ENCODE results near the gene SHOC2.
"Not testable (repeated sequence)": the region's sequence is repeated elsewhere in the genome, so short reads cannot be mapped to it uniquely, and the experiment has no call there.

The SHOC2 gene

DNA sequence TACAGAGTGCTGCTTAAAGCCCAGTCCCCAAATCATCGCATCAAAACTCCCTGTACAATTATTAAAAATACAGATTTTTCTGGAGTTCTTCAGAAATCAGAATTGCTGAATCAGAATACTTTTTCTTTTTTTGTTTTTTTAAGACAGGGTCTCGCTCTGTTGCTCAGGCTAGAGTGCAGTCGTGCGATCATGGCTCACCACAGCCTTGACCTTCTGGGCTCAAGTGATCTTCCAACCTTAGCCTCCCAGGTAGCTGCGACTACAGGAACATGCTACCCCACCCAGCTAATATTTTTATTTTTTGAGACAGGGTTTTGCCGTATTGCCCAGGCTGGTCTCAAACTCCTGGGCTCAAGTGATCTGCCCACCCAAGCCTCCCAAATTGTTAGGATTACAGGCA, 4.4 kb upstream of the SHOC2 start:
- Histone ChIP-seq H3K27me3 (ENCODE audit: insufficient read depth, low read length) (no peaks in the 10 kb centered on the region), H3K27ac (ENCODE audit: low read depth, low read length, poor library complexity, severe bottlenecking) (no peak overlapping the region), H3K4me1 (ENCODE audit: insufficient read depth, low read length, severe bottlenecking) (peaks cover 29% of the 10 kb centered on the region), H3K4me3 (ENCODE audit: low read depth, low read length, poor library complexity, severe bottlenecking) (no peak overlapping the region), H3K9me3 (ENCODE audit: low read length) (no peaks in the 10 kb centered on the region), H2AFZ (ENCODE audit: low read length) (no peak overlapping the region), H3K79me2 (ENCODE audit: insufficient read depth, low read length) (no peaks in the 10 kb centered on the region), H3K9me2 (ENCODE audit: low read depth, low read length) (no peaks in the 10 kb centered on the region), H4K20me1 (ENCODE audit: insufficient read depth, low read length) (no peaks in the 10 kb centered on the region), H3F3A (ENCODE audit: insufficient read depth, low read length) (0 out of 2 replicates have a peak, but pooled peaks cover 7% of the 10 kb centered on the region), H3K9ac (ENCODE audit: low read length) (no peak overlapping the region), H3K36me3 (ENCODE audit: insufficient read depth, low read length) (no peaks in the 10 kb centered on the region), H3K4me2 (ENCODE audit: low read length) (no peak overlapping the region)
- TF ChIP-seq, protein P1, sequence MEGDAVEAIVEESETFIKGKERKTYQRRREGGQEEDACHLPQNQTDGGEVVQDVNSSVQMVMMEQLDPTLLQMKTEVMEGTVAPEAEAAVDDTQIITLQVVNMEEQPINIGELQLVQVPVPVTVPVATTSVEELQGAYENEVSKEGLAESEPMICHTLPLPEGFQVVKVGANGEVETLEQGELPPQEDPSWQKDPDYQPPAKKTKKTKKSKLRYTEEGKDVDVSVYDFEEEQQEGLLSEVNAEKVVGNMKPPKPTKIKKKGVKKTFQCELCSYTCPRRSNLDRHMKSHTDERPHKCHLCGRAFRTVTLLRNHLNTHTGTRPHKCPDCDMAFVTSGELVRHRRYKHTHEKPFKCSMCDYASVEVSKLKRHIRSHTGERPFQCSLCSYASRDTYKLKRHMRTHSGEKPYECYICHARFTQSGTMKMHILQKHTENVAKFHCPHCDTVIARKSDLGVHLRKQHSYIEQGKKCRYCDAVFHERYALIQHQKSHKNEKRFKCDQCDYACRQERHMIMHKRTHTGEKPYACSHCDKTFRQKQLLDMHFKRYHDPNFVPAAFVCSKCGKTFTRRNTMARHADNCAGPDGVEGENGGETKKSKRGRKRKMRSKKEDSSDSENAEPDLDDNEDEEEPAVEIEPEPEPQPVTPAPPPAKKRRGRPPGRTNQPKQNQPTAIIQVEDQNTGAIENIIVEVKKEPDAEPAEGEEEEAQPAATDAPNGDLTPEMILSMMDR (IDR thresholded peaks at IDR 0.05; ENCODE audit: low read length): no peak
- no peak for TF ChIP-seq EZH2 (IDR thresholded peaks at IDR 0.05; ENCODE audit: borderline replicate concordance, low read length)

DNA sequence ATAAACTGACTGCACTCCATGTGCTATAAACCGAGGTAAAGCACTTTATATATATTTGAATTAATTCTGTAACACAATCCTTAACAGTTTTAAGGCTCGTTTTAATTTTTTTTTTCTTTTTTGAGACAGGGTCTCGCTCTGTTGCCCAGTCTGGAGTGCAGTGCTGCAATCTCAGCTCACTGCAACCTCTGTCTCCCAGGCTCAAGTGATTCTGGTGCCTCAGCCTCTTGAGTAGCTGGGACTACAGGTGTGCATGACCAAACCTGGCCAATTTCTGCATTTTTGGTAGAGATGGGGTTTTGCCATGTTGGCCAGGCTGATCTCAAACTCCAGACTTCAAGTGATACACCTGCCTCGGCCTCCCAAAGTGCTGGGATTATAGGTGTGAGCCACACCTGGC, 3.8 kb upstream of the SHOC2 start:
- not testable (repeated sequence) for H3K9ac ChIP-seq (ENCODE audit: low read length); H4K20me1 ChIP-seq (ENCODE audit: insufficient read depth, low read length); H3K4me3 ChIP-seq (ENCODE audit: low read depth, low read length, poor library complexity, severe bottlenecking); H3K79me2 ChIP-seq (ENCODE audit: insufficient read depth, low read length); H3K27me3 ChIP-seq (ENCODE audit: insufficient read depth, low read length); H3K9me3 ChIP-seq (ENCODE audit: low read length); H3K27ac ChIP-seq (ENCODE audit: low read depth, low read length, poor library complexity, severe bottlenecking); H2AFZ ChIP-seq (ENCODE audit: low read length); H3K4me2 ChIP-seq (ENCODE audit: low read length); H3K9me2 ChIP-seq (ENCODE audit: low read depth, low read length); H3K36me3 ChIP-seq (ENCODE audit: insufficient read depth, low read length); H3F3A ChIP-seq (ENCODE audit: insufficient read depth, low read length)
- H3K4me1 ChIP-seq (ENCODE audit: insufficient read depth, low read length, severe bottlenecking): peaks cover 29% of the 10 kb centered on the region

DNA sequence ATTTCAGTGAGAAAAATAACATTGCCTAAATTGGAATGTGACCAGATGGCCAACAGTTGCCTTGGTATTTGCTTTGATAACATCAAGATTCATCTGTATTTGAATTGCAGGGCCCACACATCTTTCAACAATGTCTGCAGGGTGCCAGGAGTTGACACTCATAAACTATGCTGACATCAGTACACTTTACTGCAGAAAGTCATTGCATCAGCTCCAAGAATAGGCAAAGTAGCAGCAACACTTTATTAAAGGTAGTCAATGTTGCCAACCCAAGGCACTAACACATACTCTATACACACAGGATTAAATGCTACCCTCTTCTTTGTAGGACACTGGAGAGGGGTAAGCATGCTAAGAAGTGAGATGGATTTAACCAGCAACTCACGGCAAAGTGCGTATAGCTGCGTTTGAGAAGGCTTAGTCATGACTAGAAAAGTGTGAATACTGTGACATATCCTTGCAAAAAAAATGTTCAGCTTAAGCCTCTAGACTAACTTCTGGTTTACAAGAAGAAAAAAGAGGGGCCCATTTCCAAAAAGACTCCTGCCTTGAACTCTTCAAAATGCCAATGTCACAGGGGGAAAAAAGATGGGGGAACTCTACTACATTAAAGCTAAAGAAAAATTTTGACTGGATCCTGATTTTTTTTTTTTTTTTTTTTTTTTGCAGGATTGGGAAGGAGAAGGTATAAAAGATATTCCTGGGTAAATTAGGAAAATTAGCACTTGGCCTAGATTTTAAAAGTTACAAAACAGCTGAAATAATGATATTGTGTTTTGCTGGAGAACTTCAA, 2.7 kb upstream of the SHOC2 start:
- H3K4me2 ChIP-seq (ENCODE audit: low read length): no peak overlapping the region
- no peaks in the 10 kb centered on the region for H3K36me3 ChIP-seq (ENCODE audit: insufficient read depth, low read length)
- no peaks in the 10 kb centered on the region for H3K9me3 ChIP-seq (ENCODE audit: low read length)
- H3K27ac ChIP-seq (ENCODE audit: low read depth, low read length, poor library complexity, severe bottlenecking): no peak overlapping the region
- H3K4me1 ChIP-seq (ENCODE audit: insufficient read depth, low read length, severe bottlenecking): peaks cover 39% of the 10 kb centered on the region
- TF ChIP-seq, protein P1 (IDR thresholded peaks at IDR 0.05; ENCODE audit: low read length): no peak
- TF ChIP-seq EZH2 (IDR thresholded peaks at IDR 0.05; ENCODE audit: borderline replicate concordance, low read length): no peak
- H3F3A ChIP-seq (ENCODE audit: insufficient read depth, low read length): 0 out of 2 replicates have a peak, but pooled peaks cover 16% of the 10 kb centered on the region
- H3K79me2 ChIP-seq (ENCODE audit: insufficient read depth, low read length): peaks cover 15% of the 10 kb centered on the region
- no peak overlapping the region for H3K9ac ChIP-seq (ENCODE audit: low read length)
- H3K4me3 ChIP-seq (ENCODE audit: low read depth, low read length, poor library complexity, severe bottlenecking): no peak overlapping the region
- H3K9me2 ChIP-seq (ENCODE audit: low read depth, low read length): no peaks in the 10 kb centered on the region
- no peak overlapping the region for H2AFZ ChIP-seq (ENCODE audit: low read length)
- H4K20me1 ChIP-seq (ENCODE audit: insufficient read depth, low read length): no peaks in the 10 kb centered on the region
- H3K27me3 ChIP-seq (ENCODE audit: insufficient read depth, low read length): no peaks in the 10 kb centered on the region

DNA sequence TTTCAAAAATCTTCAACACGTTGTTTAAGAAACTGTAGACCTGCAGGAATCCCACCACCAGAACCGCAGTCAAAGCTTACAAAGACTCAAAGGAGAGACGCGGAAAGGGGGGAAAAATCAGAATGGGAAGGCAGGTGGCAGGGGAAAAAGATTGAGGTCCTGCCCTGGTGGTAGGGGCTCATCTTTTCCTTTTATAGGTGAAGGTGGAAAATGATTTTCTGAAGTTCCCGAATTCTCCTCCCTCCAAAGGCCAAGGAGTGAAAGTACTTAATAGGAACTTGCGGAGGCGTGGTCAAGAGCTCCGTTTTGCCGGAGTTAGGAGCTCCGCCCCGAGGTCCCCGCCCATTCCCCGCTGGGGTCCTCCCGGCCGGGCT, 1.1 kb upstream of the SHOC2 start:
- Histone ChIP-seq H3F3A (ENCODE audit: insufficient read depth, low read length) (0 out of 2 replicates have a peak, but pooled peaks cover 16% of the 10 kb centered on the region), H3K4me2 (ENCODE audit: low read length) (peak overlapping the region; percentile 85), H3K4me3 (ENCODE audit: low read depth, low read length, poor library complexity, severe bottlenecking) (peak overlapping the region; percentile 75), H3K9me2 (ENCODE audit: low read depth, low read length) (no peaks in the 10 kb centered on the region), H2AFZ (ENCODE audit: low read length) (peak overlapping the region; percentile 89), H3K79me2 (ENCODE audit: insufficient read depth, low read length) (peaks cover 30% of the 10 kb centered on the region), H3K9ac (ENCODE audit: low read length) (peak overlapping the region; percentile 81), H4K20me1 (ENCODE audit: insufficient read depth, low read length) (no peaks in the 10 kb centered on the region), H3K27ac (ENCODE audit: low read depth, low read length, poor library complexity, severe bottlenecking) (peak overlapping the region; percentile 91), H3K36me3 (ENCODE audit: insufficient read depth, low read length) (no peaks in the 10 kb centered on the region), H3K9me3 (ENCODE audit: low read length) (no peaks in the 10 kb centered on the region), H3K27me3 (ENCODE audit: insufficient read depth, low read length) (no peaks in the 10 kb centered on the region), H3K4me1 (ENCODE audit: insufficient read depth, low read length, severe bottlenecking) (peaks cover 52% of the 10 kb centered on the region)
- TF ChIP-seq, protein P1 (IDR thresholded peaks at IDR 0.05; ENCODE audit: low read length): no peak

All from OCI-LY1 (cell line).